Stimulated activated CD8-positive, alpha-beta memory T cell treated with anti-CD3 and anti-CD28 coated beads, Interleukin-4, amount 100 ng/mL, for 4 hours (primary cell): ENCODE results near the gene NGDN.

Experiments
- DNase-seq, 2 donors: peaks; one replicate each; pipeline ENCODE4 v3.0.0-alpha.2; 2020; ENCODE audit warnings: low read depth in 2 of 2, low spot score in 1 of 2

Gene NGDN

DNA sequence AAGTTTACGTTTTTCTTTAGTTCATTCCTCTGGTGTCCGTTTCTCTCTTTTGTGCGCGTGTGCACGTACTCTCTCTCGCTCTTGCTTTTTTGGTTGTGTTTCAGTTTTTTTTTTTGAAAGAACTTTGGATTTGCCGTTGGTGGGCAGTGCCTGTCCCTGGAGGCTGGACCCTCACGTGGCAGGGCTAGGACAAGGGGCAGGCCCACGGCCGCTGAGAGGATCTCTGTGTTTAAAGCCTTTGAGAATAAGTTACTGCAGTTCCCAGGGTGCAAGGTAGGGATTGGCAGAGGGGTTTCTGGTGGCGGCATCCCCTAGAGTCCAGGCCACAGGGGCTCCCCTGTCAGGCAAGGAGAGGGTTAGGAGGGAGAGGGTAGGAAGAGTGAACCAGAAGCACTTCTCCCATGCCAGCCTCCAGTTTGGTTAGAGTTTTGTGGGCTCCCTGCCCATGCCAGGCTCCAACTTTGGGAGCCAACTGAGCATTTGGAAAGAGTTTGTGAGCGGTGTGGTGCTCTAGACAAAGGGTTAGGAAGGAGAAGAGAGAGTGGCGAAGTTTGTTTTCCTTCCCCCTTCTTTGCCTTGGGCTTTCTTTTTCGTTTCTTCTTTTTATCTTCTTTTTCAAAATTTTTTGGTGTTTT, 51.5 kb downstream of the NGDN start:
- DNase-seq: no peak

DNA sequence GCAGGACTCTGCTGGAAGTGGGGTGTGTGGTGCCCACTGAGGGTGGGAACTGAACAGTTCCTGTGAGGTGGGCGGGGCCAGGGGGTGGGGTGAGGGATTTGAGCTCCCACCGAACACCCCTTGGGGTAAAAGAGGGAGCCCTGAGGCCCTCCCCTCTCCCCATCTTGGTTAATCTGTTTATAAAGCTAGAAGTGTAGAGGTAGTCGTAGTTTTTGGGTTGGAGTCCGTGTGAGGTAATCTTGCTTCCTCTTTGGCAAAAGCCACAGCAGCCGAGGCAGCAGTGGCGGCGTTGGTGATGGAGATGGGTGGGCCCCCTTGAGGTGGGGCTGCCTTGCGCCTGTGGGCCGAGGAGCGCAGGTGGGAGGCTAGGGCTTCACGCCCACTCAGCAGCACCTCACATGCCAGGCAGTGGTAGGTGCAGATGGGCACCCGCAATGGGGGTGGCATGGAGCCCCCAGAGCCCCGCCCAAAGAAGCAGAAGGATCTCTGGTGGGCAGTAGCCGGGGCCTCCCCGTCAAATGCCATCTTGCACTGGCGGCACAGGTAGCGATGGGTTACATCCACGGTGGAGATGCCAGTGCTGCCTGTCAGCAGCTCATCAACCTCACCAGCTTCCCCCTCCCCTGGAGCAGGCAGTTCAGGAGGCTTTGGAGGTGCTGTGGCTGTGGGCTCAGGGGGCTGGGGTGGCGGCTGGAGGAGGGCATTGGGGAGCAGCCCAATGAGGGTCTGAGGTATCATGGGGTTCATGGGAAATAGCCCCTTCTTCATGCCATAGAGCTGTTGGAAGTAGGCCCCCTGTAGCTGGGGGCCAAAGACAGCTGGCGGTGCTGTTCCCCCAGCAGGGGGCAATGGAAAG, 52.5 kb downstream of the NGDN start:
- DNase-seq: no peak

DNA sequence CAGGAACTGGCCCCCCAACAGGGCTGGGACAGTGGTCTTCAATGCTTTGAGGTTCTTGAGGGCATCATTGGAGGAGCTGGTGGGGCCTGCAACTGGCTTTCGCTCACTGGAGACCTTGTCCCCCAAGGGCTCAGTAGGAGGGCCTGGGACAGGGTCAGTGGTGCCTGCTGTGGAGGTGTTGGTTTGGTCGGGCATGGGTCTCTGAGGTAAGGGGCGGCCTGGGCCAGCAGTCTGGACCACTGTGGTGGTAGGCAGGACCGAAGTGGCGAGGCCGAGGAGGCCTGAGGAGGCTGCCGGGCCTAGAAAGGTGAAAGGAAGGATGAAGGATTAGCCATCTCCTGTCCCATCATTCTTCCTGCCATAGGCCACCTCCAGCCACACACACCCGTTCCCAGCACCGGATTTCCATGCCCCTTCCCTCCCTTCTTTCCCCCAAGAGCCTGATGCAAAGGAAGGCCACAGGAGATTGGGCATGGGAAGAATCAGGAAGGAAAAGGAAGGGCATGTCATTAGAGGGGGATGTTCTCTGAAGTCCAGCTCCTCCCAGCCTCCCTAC, 53.2 kb downstream of the NGDN start:
- no peak for DNase-seq

DNA sequence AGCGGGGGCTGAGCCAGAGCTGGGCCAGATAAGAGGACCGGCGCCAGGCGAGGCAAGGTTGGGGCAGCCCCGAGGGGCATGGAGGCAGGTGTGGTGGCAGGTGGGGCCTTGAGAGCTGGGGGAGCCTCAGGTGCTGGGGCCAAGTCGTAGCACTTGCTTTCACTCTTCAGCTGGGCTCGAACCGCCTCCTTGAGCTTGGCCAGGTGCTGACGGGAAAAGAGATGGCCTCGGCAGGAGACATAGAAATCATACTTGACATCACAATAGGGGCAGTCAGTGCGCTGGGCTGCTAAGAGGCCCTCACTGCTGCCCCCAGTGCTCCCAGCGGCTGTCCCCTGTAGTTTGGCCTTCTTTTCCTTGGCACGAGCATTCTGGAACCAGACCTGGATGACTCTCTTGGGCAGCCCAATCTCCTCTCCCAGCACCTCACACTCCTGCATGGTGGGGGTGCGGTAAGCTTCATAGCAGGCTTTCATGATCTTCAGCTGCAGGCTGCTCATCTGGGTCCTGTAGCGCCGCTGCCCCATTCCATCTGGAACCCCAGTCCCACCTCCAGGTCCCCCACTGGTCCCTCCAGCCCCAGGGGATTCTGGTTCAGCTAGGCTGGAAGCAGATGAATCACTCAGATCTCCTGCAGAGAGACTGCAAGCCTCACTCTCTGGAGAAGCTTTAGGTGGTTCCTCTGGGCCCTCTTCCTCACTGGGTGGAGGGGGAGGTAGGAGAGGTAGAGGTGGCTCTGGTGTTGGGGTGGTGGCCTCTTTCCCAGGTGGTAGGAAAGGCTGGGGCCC, 53.9 kb downstream of the NGDN start:
- DNase-seq: no peak

DNA sequence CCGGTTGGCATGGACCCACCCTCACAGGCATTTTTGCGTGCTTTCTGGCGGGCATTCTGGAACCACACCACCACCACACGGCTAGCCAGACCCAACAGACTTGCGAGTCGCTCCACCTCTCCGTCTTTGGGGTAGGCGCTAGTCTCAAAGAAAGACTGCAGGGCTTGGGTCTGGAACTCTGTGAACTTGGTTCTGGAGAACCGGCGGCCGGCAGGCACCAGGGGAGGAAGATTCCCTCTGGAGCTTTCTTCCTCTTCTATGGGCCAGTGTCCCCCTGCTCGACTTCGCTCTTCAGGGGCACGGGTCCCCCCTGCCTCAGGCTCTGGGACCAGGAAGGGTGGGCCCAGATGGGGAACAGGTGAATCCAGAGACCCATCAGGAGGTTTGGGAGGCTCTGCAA, 55.5 kb downstream of the NGDN start:
- no peak for DNase-seq

DNA sequence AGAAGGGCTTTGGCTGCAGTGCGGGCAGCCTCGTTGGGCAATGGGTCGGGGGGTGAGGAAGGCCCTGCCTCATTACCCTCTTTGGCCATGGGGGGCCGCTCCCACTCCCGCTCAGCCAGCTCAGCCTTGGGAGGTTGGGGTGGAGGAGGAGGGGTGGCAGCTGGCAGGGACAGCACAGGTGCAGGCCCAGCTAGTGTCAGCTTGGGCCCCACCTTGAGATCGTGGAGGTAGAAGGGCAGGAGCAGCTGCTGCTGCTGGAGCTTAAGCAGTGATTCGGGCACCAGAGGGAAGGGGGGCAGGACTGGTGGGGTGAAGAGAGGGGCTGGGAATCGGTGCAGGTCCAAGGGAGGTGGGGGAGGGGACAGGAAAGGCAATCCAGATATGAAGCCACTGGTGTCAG, 56.1 kb downstream of the NGDN start:
- DNase-seq: no peak
